ENCODE results near the gene WNT5B.

WNT5B gene

GRCh38 chr12:1630827-1631591 lies 2.0 kb downstream of the WNT5B start:
- DNase-seq, result no peak

- DNase-seq, result no peak
These were observed 3.7 kb downstream of the WNT5B start for GRCh38 chr12:1632702-1633101.

GRCh38 chr12:1633459-1633858 lies 4.4 kb downstream of the WNT5B start:
- DNase-seq, result no peak

GRCh38 chr12:1634149-1634548 lies 5.1 kb downstream of the WNT5B start:
- DNase-seq, result no peak

GRCh38 chr12:1634590-1635191 lies 5.7 kb downstream of the WNT5B start:
- peak; percentile 48 for DNase-seq

GRCh38 chr12:1635301-1636095 lies 6.5 kb downstream of the WNT5B start:
- DNase-seq, result no peak

- DNase-seq, result no peak
These were observed 9.2 kb downstream of the WNT5B start for GRCh38 chr12:1638203-1638602.

- no peak for DNase-seq
These were observed 10.5 kb downstream of the WNT5B start for GRCh38 chr12:1639538-1639937.

- DNase-seq, result no peak
These were observed 11.6 kb downstream of the WNT5B start for GRCh38 chr12:1640328-1641234.

GRCh38 chr12:1642513-1642912 lies 13.5 kb downstream of the WNT5B start:
- DNase-seq, result no peak

- no peak for DNase-seq
These were observed 14.0 kb downstream of the WNT5B start for GRCh38 chr12:1643043-1643442.

- DNase-seq, result no peak
These were observed 15.0 kb downstream of the WNT5B start for GRCh38 chr12:1643905-1644533.

- DNase-seq, result no peak
These were observed 15.8 kb downstream of the WNT5B start for GRCh38 chr12:1644534-1645438.

GRCh38 chr12:1645819-1646218 lies 16.8 kb downstream of the WNT5B start:
- no peak for DNase-seq

- DNase-seq, result no peak
These were observed 17.7 kb downstream of the WNT5B start for GRCh38 chr12:1646569-1647284.

GRCh38 chr12:1647285-1647669 lies 18.2 kb downstream of the WNT5B start:
- DNase-seq, result no peak

- peak; percentile 19 for DNase-seq
These were observed 21.4 kb downstream of the WNT5B start for GRCh38 chr12:1650260-1650977.

GRCh38 chr12:1650978-1651361 lies 21.9 kb downstream of the WNT5B start:
- DNase-seq, result no peak

- DNase-seq, result no peak
These were observed 22.9 kb downstream of the WNT5B start for GRCh38 chr12:1651946-1652345.
